ENCODE measurements around the gene PALD1. TPM values are rescaled to one million over a fixed set of nuclear protein-coding genes. Genes with fewer than 3 reads are reported as not detected.
"Not testable (repeated sequence)": the region's sequence is repeated elsewhere in the genome, so short reads cannot be mapped to it uniquely, and the experiment has no call there.

PALD1 gene
- polyA plus RNA-seq, 1 of the 3 experiments (the other 2 are of a cell fraction): 0.16 TPM

- no peaks in the 10 kb centered on the region for H3K36me3 ChIP-seq (replicated peaks in 1 of 2; ENCODE audit: control insufficient read depth in 1 of 2, insufficient read depth in 2 of 2, low read length in 1 of 2)
- WGBS (ENCODE audit: low lambda C conversion rate): 86% methylated on average over 3 of the region's 3 CpGs
- H3K9me2 ChIP-seq: no peaks in the 10 kb centered on the region
- CTCF ChIA-PET: interaction anchor here (0.7 to 0.8 kb wide), 2 partner anchors 13 to 179 kb away, joined by 3 to 4 read pairs; no protein-coding TSS in a partner anchor
- H2AFZ ChIP-seq (ENCODE audit: low read depth): no peak overlapping the region
- H3K9ac ChIP-seq: no peak overlapping the region
- H4K20me1 ChIP-seq (ENCODE audit: insufficient read depth): no peaks in the 10 kb centered on the region
- no peak for DNase-seq
- no peaks in the 10 kb centered on the region for H3K79me2 ChIP-seq (ENCODE audit: insufficient read depth)
- H3K4me1 ChIP-seq (ENCODE audit: control insufficient read depth in 1 of 2, insufficient read depth in 2 of 2, low read depth in 1 of 2, low read length in 1 of 2): peaks cover 0 to 29% of the 10 kb centered on the region in 2 experiments; a peak in 2 of 4 replicates
- no peaks in the 10 kb centered on the region for H3K27me3 ChIP-seq (ENCODE audit: insufficient read depth)
- no peak overlapping the region for H3K27ac ChIP-seq (ENCODE audit: low read depth in 2 of 2, low read length in 1 of 2)
- H3F3A ChIP-seq (replicated peaks; ENCODE audit: insufficient read depth): no peaks in the 10 kb centered on the region
- POLR2A ChIA-PET: no interaction called here
- H3K4me3 ChIP-seq (ENCODE audit: low read depth in 2 of 2, low read length in 1 of 2): no peak overlapping the region
- TF ChIP-seq FOSL2 (IDR thresholded peaks at IDR 0.05; ENCODE audit: borderline replicate concordance, low read depth) (no peak), FOXJ3 (CRISPR knock-in tag; IDR thresholded peaks at IDR 0.05) (no peak), RCOR1 (IDR thresholded peaks at IDR 0.05; ENCODE audit: low read length) (no peak), USF1 (IDR thresholded peaks at IDR 0.05; ENCODE audit: borderline replicate concordance, low read depth) (peak; percentile 60; the same call in 1 of the 2 replicates)
- no peak overlapping the region for H3K4me2 ChIP-seq
- H3K9me3 ChIP-seq: no peaks in the 10 kb centered on the region
Observed at GRCh38 chr10:70579234-70580002, 100.9 kb downstream of the PALD1 start.

DNA sequence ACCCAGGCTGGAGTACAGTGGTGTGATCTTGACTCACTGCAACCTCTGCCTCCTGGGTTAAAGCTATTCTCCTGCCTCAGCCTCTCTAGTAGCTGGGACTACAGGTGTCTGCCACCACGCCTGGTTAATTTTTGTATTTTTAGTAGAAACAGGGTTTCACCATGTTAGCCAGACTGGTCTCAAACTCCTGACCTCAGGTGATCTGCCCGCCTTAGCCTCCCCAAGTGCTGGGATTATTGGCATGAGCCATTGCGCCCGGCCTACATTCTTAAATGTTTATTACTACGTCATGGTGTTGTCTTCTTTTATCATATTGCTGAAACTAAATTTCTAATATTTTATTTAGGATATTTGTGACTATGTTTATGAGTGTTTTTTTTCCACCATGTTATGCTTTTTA is 102.6 kb downstream of the PALD1 start:
- WGBS (ENCODE audit: low lambda C conversion rate): 84% methylated on average over 5 of the region's 5 CpGs
- POLR2A ChIA-PET; H3K9ac ChIP-seq; H3K27me3 ChIP-seq (ENCODE audit: insufficient read depth); DNase-seq; H4K20me1 ChIP-seq (ENCODE audit: insufficient read depth); H3K27ac ChIP-seq (ENCODE audit: low read depth in 2 of 2, low read length in 1 of 2); H2AFZ ChIP-seq (ENCODE audit: low read depth); H3K9me3 ChIP-seq; H3F3A ChIP-seq (replicated peaks; ENCODE audit: insufficient read depth); CTCF ChIA-PET; H3K36me3 ChIP-seq (replicated peaks in 1 of 2; ENCODE audit: control insufficient read depth in 1 of 2, insufficient read depth in 2 of 2, low read length in 1 of 2); H3K9me2 ChIP-seq; H3K79me2 ChIP-seq (ENCODE audit: insufficient read depth); H3K4me2 ChIP-seq; H3K4me3 ChIP-seq (ENCODE audit: low read depth in 2 of 2, low read length in 1 of 2): not testable (repeated sequence)
- peaks cover 0 to 36% of the 10 kb centered on the region in 2 experiments; a peak in 3 of 4 replicates for H3K4me1 ChIP-seq (ENCODE audit: control insufficient read depth in 1 of 2, insufficient read depth in 2 of 2, low read depth in 1 of 2, low read length in 1 of 2)

GRCh38 chr10:70582793-70583668 is 104.5 kb downstream of the PALD1 start:
- POLR2A ChIA-PET: no interaction called here
- WGBS (ENCODE audit: low lambda C conversion rate): 59% methylated on average over 17 of the region's 19 CpGs
- Histone ChIP-seq H3K4me2 (no peak overlapping the region), H3K9me3 (no peaks in the 10 kb centered on the region), H3F3A (replicated peaks; ENCODE audit: insufficient read depth) (no peaks in the 10 kb centered on the region), H3K9ac (no peak overlapping the region), H3K79me2 (ENCODE audit: insufficient read depth) (no peaks in the 10 kb centered on the region), H3K27me3 (ENCODE audit: insufficient read depth) (peaks cover 13% of the 10 kb centered on the region; the same call in 1 of the 2 replicates), H3K4me1 (ENCODE audit: control insufficient read depth in 1 of 2, insufficient read depth in 2 of 2, low read depth in 1 of 2, low read length in 1 of 2) (peaks cover 0 to 35% of the 10 kb centered on the region in 2 experiments; a peak in 3 of 4 replicates), H3K27ac (ENCODE audit: low read depth in 2 of 2, low read length in 1 of 2) (peak overlapping the region in 1 of 2 experiments; percentile 60; a peak in 2 of 4 replicates), H3K36me3 (replicated peaks in 1 of 2; ENCODE audit: control insufficient read depth in 1 of 2, insufficient read depth in 2 of 2, low read length in 1 of 2) (no peaks in the 10 kb centered on the region), H2AFZ (ENCODE audit: low read depth) (no peak overlapping the region), H3K9me2 (no peaks in the 10 kb centered on the region), H3K4me3 (ENCODE audit: low read depth in 2 of 2, low read length in 1 of 2) (no peak overlapping the region), H4K20me1 (ENCODE audit: insufficient read depth) (no peaks in the 10 kb centered on the region)
- no peak for DNase-seq
- CTCF ChIA-PET: interaction anchor here (0.6 to 1.0 kb wide), 3 partner anchors 76 to 176 kb away, joined by 3 to 6 read pairs (median 6); no protein-coding TSS in a partner anchor
- TF ChIP-seq SMC3 (IDR thresholded peaks at IDR 0.05; ENCODE audit: low read depth, low read length): no peak
- TF ChIP-seq NRF1 (IDR thresholded peaks at IDR 0.05; ENCODE audit: low read depth, low read length): no peak
- no peak for TF ChIP-seq USF1 (IDR thresholded peaks at IDR 0.05; ENCODE audit: borderline replicate concordance, low read depth)
- no peak for TF ChIP-seq RCOR1 (IDR thresholded peaks at IDR 0.05; ENCODE audit: low read length)
- no peak for TF ChIP-seq RXRA (IDR thresholded peaks at IDR 0.05; ENCODE audit: borderline replicate concordance, low read depth)
- TF ChIP-seq MEF2A (IDR thresholded peaks at IDR 0.05; ENCODE audit: borderline replicate concordance, low read depth): no peak
- TF ChIP-seq RAD21 (IDR thresholded peaks at IDR 0.05; ENCODE audit: low read length): no peak
- TF ChIP-seq, protein P1, sequence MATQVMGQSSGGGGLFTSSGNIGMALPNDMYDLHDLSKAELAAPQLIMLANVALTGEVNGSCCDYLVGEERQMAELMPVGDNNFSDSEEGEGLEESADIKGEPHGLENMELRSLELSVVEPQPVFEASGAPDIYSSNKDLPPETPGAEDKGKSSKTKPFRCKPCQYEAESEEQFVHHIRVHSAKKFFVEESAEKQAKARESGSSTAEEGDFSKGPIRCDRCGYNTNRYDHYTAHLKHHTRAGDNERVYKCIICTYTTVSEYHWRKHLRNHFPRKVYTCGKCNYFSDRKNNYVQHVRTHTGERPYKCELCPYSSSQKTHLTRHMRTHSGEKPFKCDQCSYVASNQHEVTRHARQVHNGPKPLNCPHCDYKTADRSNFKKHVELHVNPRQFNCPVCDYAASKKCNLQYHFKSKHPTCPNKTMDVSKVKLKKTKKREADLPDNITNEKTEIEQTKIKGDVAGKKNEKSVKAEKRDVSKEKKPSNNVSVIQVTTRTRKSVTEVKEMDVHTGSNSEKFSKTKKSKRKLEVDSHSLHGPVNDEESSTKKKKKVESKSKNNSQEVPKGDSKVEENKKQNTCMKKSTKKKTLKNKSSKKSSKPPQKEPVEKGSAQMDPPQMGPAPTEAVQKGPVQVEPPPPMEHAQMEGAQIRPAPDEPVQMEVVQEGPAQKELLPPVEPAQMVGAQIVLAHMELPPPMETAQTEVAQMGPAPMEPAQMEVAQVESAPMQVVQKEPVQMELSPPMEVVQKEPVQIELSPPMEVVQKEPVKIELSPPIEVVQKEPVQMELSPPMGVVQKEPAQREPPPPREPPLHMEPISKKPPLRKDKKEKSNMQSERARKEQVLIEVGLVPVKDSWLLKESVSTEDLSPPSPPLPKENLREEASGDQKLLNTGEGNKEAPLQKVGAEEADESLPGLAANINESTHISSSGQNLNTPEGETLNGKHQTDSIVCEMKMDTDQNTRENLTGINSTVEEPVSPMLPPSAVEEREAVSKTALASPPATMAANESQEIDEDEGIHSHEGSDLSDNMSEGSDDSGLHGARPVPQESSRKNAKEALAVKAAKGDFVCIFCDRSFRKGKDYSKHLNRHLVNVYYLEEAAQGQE (IDR thresholded peaks at IDR 0.05; ENCODE audit: low read depth, low read length): no peak
- TF ChIP-seq NFIC (IDR thresholded peaks at IDR 0.05; ENCODE audit: borderline replicate concordance): no peak
- TF ChIP-seq TEAD4 (IDR thresholded peaks at IDR 0.05; ENCODE audit: borderline replicate concordance, insufficient read depth): no peak
- no peak for TF ChIP-seq CHD2 (IDR thresholded peaks at IDR 0.05; ENCODE audit: low read length, partially characterized antibody)
- no peak for TF ChIP-seq TCF12 (IDR thresholded peaks at IDR 0.05)

All from SK-N-SH (cell line).